T47D (cell line): ENCODE measurements around the gene CDCP1.
A peak's percentile ranks its signal among the peaks of the same experiment; 100 is the strongest.
"Not testable (repeated sequence)": the region's sequence is repeated elsewhere in the genome, so short reads cannot be mapped to it uniquely, and the experiment has no call there.

ENCODE experiments used
- DNase-seq, 2 experiments: peaks; one replicate each; pipeline versions ENCODE4 v3.0.0 to v3.0.0-alpha.2; 2011 to 2012; ENCODE audit warnings: low read depth in 1 of 2, low spot score in 1 of 2
- JUND ChIP-seq: IDR thresholded peaks from 2 replicates; pipeline ENCODE4 v1.6.1; 2012; ENCODE audit warnings: low read depth
- in situ Hi-C: cut with HindIII; loops from 2 replicates; pipeline ENCODE4 v1.10.0; 2016; ENCODE audit warnings: low sequenced_read_pairs, low pct_unique_long_range_greater_than_20kb

Gene CDCP1

GRCh38 chr3:45143673-45144671, 2.2 kb downstream of the CDCP1 start:
- in situ Hi-C loops = no loop called here
- TF ChIP-seq JUND = no peak
- no peak for DNase-seq

- DNase-seq, in situ Hi-C loops: not testable (repeated sequence)
These were observed 5.4 kb downstream of the CDCP1 start for GRCh38 chr3:45140770-45141155.

GRCh38 chr3:45140141-45140769, 5.9 kb downstream of the CDCP1 start:
- no peak for DNase-seq
- no peak for TF ChIP-seq JUND
- in situ Hi-C loops = no loop called here

DNA sequence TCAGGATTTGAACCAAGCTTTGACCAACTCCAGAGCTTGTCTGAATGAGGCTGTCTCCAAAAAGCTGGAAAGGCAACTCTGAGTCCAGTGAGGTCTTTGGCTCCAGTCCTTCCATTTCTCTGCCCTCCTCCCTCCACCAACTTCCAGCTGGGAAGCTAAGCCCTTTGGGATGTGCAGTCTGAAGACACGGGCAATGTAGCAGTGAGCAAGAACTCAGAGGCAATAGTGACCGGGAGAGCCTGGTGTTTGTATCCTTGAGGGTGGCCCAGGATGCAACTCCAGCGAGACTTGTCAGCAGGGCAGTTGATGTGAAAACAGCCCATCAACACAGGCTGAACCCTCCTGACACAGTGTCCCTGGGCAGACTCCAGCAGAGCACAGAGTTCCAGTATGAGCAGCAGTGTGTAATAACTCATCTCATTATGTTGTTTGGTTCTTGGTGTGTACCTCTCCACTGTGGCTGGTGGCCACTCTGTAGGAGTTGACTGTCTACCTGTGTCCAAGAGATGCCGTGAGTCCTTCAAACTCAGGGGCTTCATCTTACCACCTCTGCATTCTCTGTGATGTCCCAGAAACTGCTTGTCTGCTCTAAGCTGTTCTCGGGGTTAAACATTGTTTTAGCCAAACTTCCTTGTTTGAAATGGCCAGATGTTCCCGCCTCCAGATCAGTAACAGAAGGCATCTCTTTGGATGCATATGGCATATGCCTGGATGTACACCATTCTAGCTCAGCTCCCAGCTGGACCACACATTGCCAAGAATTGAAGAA, 6.6 kb downstream of the CDCP1 start:
- TF ChIP-seq JUND = no peak
- DNase-seq = no peak
- in situ Hi-C loops = no loop called here

DNA sequence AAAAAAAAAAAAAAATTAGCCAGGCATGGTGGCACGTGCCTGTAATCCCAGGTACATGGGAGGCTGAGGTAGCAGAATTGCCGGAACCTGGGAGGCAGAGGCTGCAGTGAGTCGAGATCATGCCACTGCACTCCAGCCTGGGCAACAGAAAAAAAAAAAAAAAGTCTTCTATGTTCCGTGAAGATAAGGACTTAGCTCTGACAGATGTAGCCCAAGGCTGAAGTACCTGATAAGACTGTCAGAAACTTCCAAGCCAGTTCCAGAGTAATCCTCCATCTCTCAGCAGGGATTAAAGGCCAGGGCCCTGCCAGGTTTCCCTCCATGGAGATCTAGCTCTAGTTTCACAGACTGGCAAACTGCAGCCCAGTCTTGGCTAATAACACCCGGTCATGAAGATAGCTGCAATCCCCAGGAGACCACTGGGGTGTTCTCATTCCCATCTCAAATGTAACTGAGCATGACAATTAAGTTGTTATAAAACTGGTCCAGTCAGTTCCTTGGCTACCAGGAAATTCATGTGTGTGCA, 8.5 kb downstream of the CDCP1 start:
- peak; percentile 45 to 60 for DNase-seq
- TF ChIP-seq JUND = no peak
- in situ Hi-C loops = no loop called here

- in situ Hi-C loops = no loop called here
- no peak for DNase-seq
- no peak for TF ChIP-seq JUND
These were observed 10.2 kb downstream of the CDCP1 start for GRCh38 chr3:45135959-45136358.

GRCh38 chr3:45134758-45135521, 11.2 kb downstream of the CDCP1 start:
- in situ Hi-C loops = no loop called here
- TF ChIP-seq JUND = no peak
- DNase-seq = no peak

- TF ChIP-seq JUND = no peak
- no peak for DNase-seq
These were observed 13.5 kb downstream of the CDCP1 start for GRCh38 chr3:45132568-45133211.

GRCh38 chr3:45131201-45131600, 15.0 kb downstream of the CDCP1 start:
- DNase-seq = no peak
- in situ Hi-C loops = no loop called here
- TF ChIP-seq JUND = no peak

More at GRCh38 chr3:45132568-45133211, 13.5 kb downstream of the CDCP1 start:
- in situ Hi-C loops = no loop called here

GRCh38 chr3:45130476-45130875, 15.7 kb downstream of the CDCP1 start:
- no peak for TF ChIP-seq JUND
- in situ Hi-C loops = no loop called here
- DNase-seq = peak in 1 of 2 experiments; percentile 57

DNA sequence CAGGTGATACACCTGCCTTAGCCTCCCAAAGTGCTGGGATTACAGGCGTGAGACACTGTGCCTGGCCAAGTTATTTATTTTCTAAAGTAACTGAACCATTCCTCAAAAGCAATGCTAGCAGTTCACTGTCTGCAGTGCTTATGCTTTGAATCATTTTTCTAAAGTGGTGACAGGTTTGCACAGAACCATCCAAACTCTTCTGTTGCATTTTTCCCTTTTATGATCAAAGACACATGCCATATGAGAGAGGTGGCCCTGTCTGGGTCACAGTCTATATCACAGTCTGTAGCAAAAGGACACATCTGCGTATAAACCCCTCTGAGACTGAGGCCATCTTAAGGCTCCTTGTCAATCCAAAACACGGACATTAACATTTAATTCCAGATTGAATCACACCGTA, 17.2 kb downstream of the CDCP1 start:
- no peak for TF ChIP-seq JUND
- in situ Hi-C loops = no loop called here
- no peak for DNase-seq
